DMS53 treated with DMSO at 0.1 percent for 48 hours (cell line): ENCODE results near the gene PIMREG.
A peak's percentile ranks its signal among the peaks of the same experiment; 100 is the strongest.

Experiments
- DNase-seq: peaks from one replicate; lab custom pipeline; 2025; ENCODE audit not compliant: unreplicated experiment; lab: John Stamatoyannopoulos, UW

Gene PIMREG

GRCh38 chr17:6443692-6444570 is at the start of gene PIMREG:
Gene PIMREG (plus strand): TSS chr17:6444455. CDS start chr17:6445111, 656 bp downstream.
- DNase-seq: peak; percentile 94

GRCh38 chr17:6398955-6399354 is 45.3 kb upstream of the PIMREG start:
- no peak for DNase-seq

GRCh38 chr17:6402258-6402657 is 42.0 kb upstream of the PIMREG start:
- no peak for DNase-seq

- DNase-seq: no peak
These were observed 36.0 kb upstream of the PIMREG start for GRCh38 chr17:6408276-6408675.

- no peak for DNase-seq
These were observed 35.5 kb upstream of the PIMREG start for GRCh38 chr17:6408735-6409134.

- peak; percentile 59 for DNase-seq
These were observed 31.2 kb upstream of the PIMREG start for GRCh38 chr17:6413065-6413464.

GRCh38 chr17:6415616-6416015 is 28.6 kb upstream of the PIMREG start:
- no peak for DNase-seq

- no peak for DNase-seq
These were observed 24.0 kb upstream of the PIMREG start for GRCh38 chr17:6420173-6420641.

- peak; percentile 72 for DNase-seq
These were observed 22.3 kb upstream of the PIMREG start for GRCh38 chr17:6421700-6422604.

- no peak for DNase-seq
These were observed 21.5 kb upstream of the PIMREG start for GRCh38 chr17:6422654-6423241.

- no peak for DNase-seq
These were observed 20.3 kb upstream of the PIMREG start for GRCh38 chr17:6423931-6424330.

- no peak for DNase-seq
These were observed 18.8 kb upstream of the PIMREG start for GRCh38 chr17:6425407-6425806.

- DNase-seq: no peak
These were observed 17.7 kb upstream of the PIMREG start for GRCh38 chr17:6426356-6427101.

GRCh38 chr17:6427279-6427781 is 16.9 kb upstream of the PIMREG start:
- DNase-seq: no peak

GRCh38 chr17:6428207-6428965 is 15.9 kb upstream of the PIMREG start:
- DNase-seq: no peak

- no peak for DNase-seq
These were observed 15.0 kb upstream of the PIMREG start for GRCh38 chr17:6429266-6429665.

- DNase-seq: no peak
These were observed 13.5 kb upstream of the PIMREG start for GRCh38 chr17:6430769-6431168.

- no peak for DNase-seq
These were observed 9.2 kb upstream of the PIMREG start, which contains the start of gene AIPL1 for GRCh38 chr17:6435051-6435450. Gene AIPL1 (minus strand): TSS chr17:6435121. CDS start chr17:6435104, 17 bp downstream.

- DNase-seq: peak; percentile 65
These were observed 8.3 kb upstream of the PIMREG start for GRCh38 chr17:6435968-6436367.

GRCh38 chr17:6437466-6437865 is 6.8 kb upstream of the PIMREG start:
- no peak for DNase-seq
